Body of pancreas (tissue), 4 donors: ENCODE data around the gene SCAPER.

Experiments used
- POLR2A ChIP-seq, 3 donors: fragments of 450-650 bp; IDR thresholded peaks; one replicate each; pipeline ENCODE4 v1.6.1; 2016; ENCODE audit warnings: antibody characterized with exemption in 3 of 3, mild to moderate bottlenecking in 2 of 3
- TF ChIP-seq, protein P1 (sequence below), 7 experiments: fragments of 450-650 bp in 4 of 7; fragments of 200-600 bp in 3 of 7; sonication (generic) in 3 of 7; IDR thresholded peaks; one replicate each; pipeline ENCODE4 v1.5.1; 2016 to 2019; ENCODE audit warnings: antibody characterized with exemption in 7 of 7

DNA sequence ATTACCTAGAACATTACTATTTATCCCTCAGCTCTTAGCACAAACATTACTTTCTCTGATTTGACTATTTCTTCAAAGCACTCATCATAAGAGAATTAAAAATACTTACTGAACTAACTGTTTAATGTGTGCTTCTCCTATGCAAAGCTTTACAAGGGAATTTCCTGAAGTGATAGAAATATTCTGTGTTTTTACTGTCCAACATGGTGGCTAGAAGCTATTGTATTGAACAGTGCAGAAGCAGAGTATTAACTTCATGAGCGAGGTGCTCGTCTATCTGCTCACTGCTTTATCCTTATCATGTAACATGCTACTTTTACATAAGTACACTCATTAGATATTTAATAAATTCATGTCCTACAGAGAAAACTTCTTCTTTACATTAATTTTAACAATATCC lies 329.5 kb downstream of the SCAPER start:
- TF ChIP-seq, protein P1, sequence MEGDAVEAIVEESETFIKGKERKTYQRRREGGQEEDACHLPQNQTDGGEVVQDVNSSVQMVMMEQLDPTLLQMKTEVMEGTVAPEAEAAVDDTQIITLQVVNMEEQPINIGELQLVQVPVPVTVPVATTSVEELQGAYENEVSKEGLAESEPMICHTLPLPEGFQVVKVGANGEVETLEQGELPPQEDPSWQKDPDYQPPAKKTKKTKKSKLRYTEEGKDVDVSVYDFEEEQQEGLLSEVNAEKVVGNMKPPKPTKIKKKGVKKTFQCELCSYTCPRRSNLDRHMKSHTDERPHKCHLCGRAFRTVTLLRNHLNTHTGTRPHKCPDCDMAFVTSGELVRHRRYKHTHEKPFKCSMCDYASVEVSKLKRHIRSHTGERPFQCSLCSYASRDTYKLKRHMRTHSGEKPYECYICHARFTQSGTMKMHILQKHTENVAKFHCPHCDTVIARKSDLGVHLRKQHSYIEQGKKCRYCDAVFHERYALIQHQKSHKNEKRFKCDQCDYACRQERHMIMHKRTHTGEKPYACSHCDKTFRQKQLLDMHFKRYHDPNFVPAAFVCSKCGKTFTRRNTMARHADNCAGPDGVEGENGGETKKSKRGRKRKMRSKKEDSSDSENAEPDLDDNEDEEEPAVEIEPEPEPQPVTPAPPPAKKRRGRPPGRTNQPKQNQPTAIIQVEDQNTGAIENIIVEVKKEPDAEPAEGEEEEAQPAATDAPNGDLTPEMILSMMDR (IDR thresholded peaks at IDR 0.05): no peak
- no peak for TF ChIP-seq POLR2A (IDR thresholded peaks at IDR 0.05)
